ENCODE measurements around the gene CEBPZ. TPM values are rescaled to one million over a fixed set of nuclear protein-coding genes. Genes with fewer than 3 reads are reported as not detected.

CEBPZ gene
- total RNA-seq, 4 donors from 2014 or later = 31.4 to 46.1 (median 34.5) TPM

GRCh38 chr2:37224063-37224462 lies 7.3 kb downstream of the CEBPZ start:
- intact Hi-C loops (cut with DNase I) = no loop called here
- H3K4me3 ChIP-seq (replicated peaks in 1 of 3) = no peak overlapping the region
- H3K9me3 ChIP-seq = no peaks in the 10 kb centered on the region
- peaks cover 0 to under 1% of the 10 kb centered on the region in 2 donors for H3K4me1 ChIP-seq
- no peak overlapping the region for H3K27ac ChIP-seq
- no peak for DNase-seq
- no peaks in the 10 kb centered on the region for H3K27me3 ChIP-seq
- WGBS, 2 donors = 90 to 96% methylated on average over 1 of the region's 1 CpG
- TF ChIP-seq POLR2A (IDR thresholded peaks at IDR 0.05) = no peak
- TF ChIP-seq, protein P1, sequence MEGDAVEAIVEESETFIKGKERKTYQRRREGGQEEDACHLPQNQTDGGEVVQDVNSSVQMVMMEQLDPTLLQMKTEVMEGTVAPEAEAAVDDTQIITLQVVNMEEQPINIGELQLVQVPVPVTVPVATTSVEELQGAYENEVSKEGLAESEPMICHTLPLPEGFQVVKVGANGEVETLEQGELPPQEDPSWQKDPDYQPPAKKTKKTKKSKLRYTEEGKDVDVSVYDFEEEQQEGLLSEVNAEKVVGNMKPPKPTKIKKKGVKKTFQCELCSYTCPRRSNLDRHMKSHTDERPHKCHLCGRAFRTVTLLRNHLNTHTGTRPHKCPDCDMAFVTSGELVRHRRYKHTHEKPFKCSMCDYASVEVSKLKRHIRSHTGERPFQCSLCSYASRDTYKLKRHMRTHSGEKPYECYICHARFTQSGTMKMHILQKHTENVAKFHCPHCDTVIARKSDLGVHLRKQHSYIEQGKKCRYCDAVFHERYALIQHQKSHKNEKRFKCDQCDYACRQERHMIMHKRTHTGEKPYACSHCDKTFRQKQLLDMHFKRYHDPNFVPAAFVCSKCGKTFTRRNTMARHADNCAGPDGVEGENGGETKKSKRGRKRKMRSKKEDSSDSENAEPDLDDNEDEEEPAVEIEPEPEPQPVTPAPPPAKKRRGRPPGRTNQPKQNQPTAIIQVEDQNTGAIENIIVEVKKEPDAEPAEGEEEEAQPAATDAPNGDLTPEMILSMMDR (IDR thresholded peaks at IDR 0.05) = no peak
- H3K36me3 ChIP-seq = peaks cover 31 to 32% of the 10 kb centered on the region in 2 donors

- no peak for DNase-seq
- Histone ChIP-seq H3K27ac (no peak overlapping the region), H3K4me1 (no peaks in the 10 kb centered on the region), H3K27me3 (no peaks in the 10 kb centered on the region), H3K4me3 (replicated peaks in 1 of 3) (no peak overlapping the region), H3K9me3 (no peaks in the 10 kb centered on the region), H3K36me3 (peaks cover 27 to 31% of the 10 kb centered on the region in 2 donors)
- intact Hi-C loops (cut with DNase I) = no loop called here
- TF ChIP-seq POLR2A (IDR thresholded peaks at IDR 0.05) = no peak
- TF ChIP-seq, protein P1 (IDR thresholded peaks at IDR 0.05) = no peak
- 97 to 98% methylated on average over 4 of the region's 4 CpGs for WGBS, 2 donors
Observed at GRCh38 chr2:37223131-37223530, 8.3 kb downstream of the CEBPZ start.

GRCh38 chr2:37219046-37219445 lies 12.3 kb downstream of the CEBPZ start:
- H3K4me3 ChIP-seq (replicated peaks in 1 of 3) = no peak overlapping the region
- H3K27ac ChIP-seq = no peak overlapping the region
- no peaks in the 10 kb centered on the region for H3K27me3 ChIP-seq
- no peaks in the 10 kb centered on the region for H3K4me1 ChIP-seq
- H3K9me3 ChIP-seq = no peaks in the 10 kb centered on the region
- H3K36me3 ChIP-seq = peaks cover 17 to 25% of the 10 kb centered on the region in 2 donors
- no peak for TF ChIP-seq POLR2A (IDR thresholded peaks at IDR 0.05)
- TF ChIP-seq, protein P1 (IDR thresholded peaks at IDR 0.05) = no peak
- no peak for DNase-seq
- intact Hi-C loops (cut with DNase I) = no loop called here
- WGBS, 2 donors = 87 to 92% methylated on average over 4 of the region's 4 CpGs

- H3K27ac ChIP-seq = peak overlapping the region in 2 of 3 donors; percentile 37 to 46
- 84 to 89% methylated on average over 1 of the region's 1 CpG for WGBS, 2 donors
- no peaks in the 10 kb centered on the region for H3K4me1 ChIP-seq
- H3K36me3 ChIP-seq = peaks cover 9 to 24% of the 10 kb centered on the region in 2 donors
- no peaks in the 10 kb centered on the region for H3K9me3 ChIP-seq
- intact Hi-C loops (cut with DNase I) = no loop called here
- H3K4me3 ChIP-seq (replicated peaks in 1 of 3) = no peak overlapping the region
- TF ChIP-seq POLR2A (IDR thresholded peaks at IDR 0.05) = no peak
- TF ChIP-seq, protein P1 (IDR thresholded peaks at IDR 0.05) = no peak
- DNase-seq = no peak
- H3K27me3 ChIP-seq = no peaks in the 10 kb centered on the region
Observed at GRCh38 chr2:37215250-37215649, 16.1 kb downstream of the CEBPZ start.

- Histone ChIP-seq H3K9me3 (no peaks in the 10 kb centered on the region), H3K36me3 (peaks cover 18 to 44% of the 10 kb centered on the region in 2 donors), H3K4me1 (no peaks in the 10 kb centered on the region), H3K4me3 (replicated peaks in 1 of 3) (no peak overlapping the region), H3K27ac (no peak overlapping the region), H3K27me3 (no peaks in the 10 kb centered on the region)
- intact Hi-C loops (cut with DNase I) = no loop called here
- TF ChIP-seq, protein P1 (IDR thresholded peaks at IDR 0.05) = no peak
- no peak for TF ChIP-seq POLR2A (IDR thresholded peaks at IDR 0.05)
- WGBS, 2 donors = 88 to 91% methylated on average over 3 of the region's 3 CpGs
- no peak for DNase-seq
Observed at GRCh38 chr2:37211939-37212338, 19.5 kb downstream of the CEBPZ start.
